ENCODE measurements around the gene FAHD1. TPM values are rescaled to one million over a fixed set of nuclear protein-coding genes. Genes with fewer than 3 reads are reported as not detected.
A peak's percentile ranks its signal among the peaks of the same experiment; 100 is the strongest.

The FAHD1 gene
- total RNA-seq, 4 donors from 2014 or later: 28.2 to 57.1 (median 49.1) TPM

- Histone ChIP-seq H3K27me3 (peaks cover 14 to 30% (median 30%) of the 10 kb centered on the region in 3 donors), H3K9me3 (no peaks in the 10 kb centered on the region), H3K36me3 (no peaks in the 10 kb centered on the region), H3K27ac (no peak overlapping the region), H3K4me3 (no peak overlapping the region), H3K4me1 (peaks cover 0 to 4% of the 10 kb centered on the region in 2 donors)
- DNase-seq (no peak), ATAC-seq (no peak)
- intact Hi-C loops (cut with DNase I; ENCODE audit: low total_unique reads) (loop anchor here (1.0 kb wide), 1 partner anchor 65 kb away; no protein-coding TSS in a partner anchor), in situ Hi-C loops (cut with MboI; ENCODE audit: low sequenced_read_pairs in 4 of 4) (loop anchor here in 1 of 4 donors (5.0 kb wide), 1 partner anchor 63 kb away; no protein-coding TSS in a partner anchor)
- TF ChIP-seq CTCF (IDR thresholded peaks at IDR 0.05 in 4 of 5, conservative IDR thresholded peaks at IDR 0.05 in 1 of 5) (peak in 3 of 5 experiments; percentile 48 to 69 (median 57)), POLR2A (IDR thresholded peaks at IDR 0.05) (no peak)
Observed at GRCh38 chr16:1863681-1864460, 36.9 kb downstream of the FAHD1 start.

- in situ Hi-C loops (cut with MboI; ENCODE audit: low sequenced_read_pairs in 4 of 4) (loop anchor here in 1 of 4 donors (5.0 kb wide), 1 partner anchor 61 kb away; no protein-coding TSS in a partner anchor), intact Hi-C loops (cut with DNase I; ENCODE audit: low total_unique reads) (no loop called here)
- Histone ChIP-seq H3K4me1 (peaks cover 0 to 4% of the 10 kb centered on the region in 2 donors), H3K4me3 (no peak overlapping the region), H3K9me3 (no peaks in the 10 kb centered on the region), H3K27me3 (peaks cover 5 to 15% (median 8%) of the 10 kb centered on the region in 3 donors), H3K27ac (no peak overlapping the region), H3K36me3 (no peaks in the 10 kb centered on the region)
- TF ChIP-seq POLR2A (IDR thresholded peaks at IDR 0.05) (no peak), CTCF (IDR thresholded peaks at IDR 0.05 in 4 of 5, conservative IDR thresholded peaks at IDR 0.05 in 1 of 5) (no peak)
- DNase-seq (no peak), ATAC-seq (no peak)
Observed at GRCh38 chr16:1865902-1866690, 39.1 kb downstream of the FAHD1 start.

- peaks cover 24 to 31% (median 30%) of the 10 kb centered on the region in 3 donors for H3K27me3 ChIP-seq
- no peak overlapping the region for H3K27ac ChIP-seq
- intact Hi-C loops (cut with DNase I; ENCODE audit: low total_unique reads): no loop called here
- DNase-seq (no peak), ATAC-seq (no peak)
- H3K4me3 ChIP-seq: no peak overlapping the region
- in situ Hi-C loops (cut with MboI; ENCODE audit: low sequenced_read_pairs in 4 of 4): no loop called here
- no peaks in the 10 kb centered on the region for H3K9me3 ChIP-seq
- H3K36me3 ChIP-seq: no peaks in the 10 kb centered on the region
- TF ChIP-seq POLR2A (IDR thresholded peaks at IDR 0.05) (no peak), CTCF (IDR thresholded peaks at IDR 0.05 in 4 of 5, conservative IDR thresholded peaks at IDR 0.05 in 1 of 5) (no peak)
- H3K4me1 ChIP-seq: no peaks in the 10 kb centered on the region
Observed at GRCh38 chr16:1870365-1871082, 43.5 kb downstream of the FAHD1 start.

- H3K4me1 ChIP-seq: no peaks in the 10 kb centered on the region
- H3K27me3 ChIP-seq: peaks cover 25 to 45% (median 27%) of the 10 kb centered on the region in 3 donors
- no peak within 1 kb of the TSS for H3K27ac ChIP-seq
- no peaks in the 10 kb centered on the region for H3K9me3 ChIP-seq
- no peak for ATAC-seq
- in situ Hi-C loops (cut with MboI; ENCODE audit: low sequenced_read_pairs in 4 of 4): no loop called here
- H3K36me3 ChIP-seq: no peaks in the 10 kb centered on the region
- TF ChIP-seq CTCF (IDR thresholded peaks at IDR 0.05 in 4 of 5, conservative IDR thresholded peaks at IDR 0.05 in 1 of 5) (no peak), POLR2A (IDR thresholded peaks at IDR 0.05) (no peak)
- intact Hi-C loops (cut with DNase I; ENCODE audit: low total_unique reads): no loop called here
- no peak for DNase-seq
- H3K4me3 ChIP-seq: peak within 1 kb of the TSS in 1 of 4 donors; percentile 18
Observed at GRCh38 chr16:1871974-1872635, 45.1 kb downstream of the FAHD1 start, which contains the start of gene MEIOB. TSS of gene MEIOB (minus strand) at chr16:1872164. CDS start at chr16:1868175, 3,989 bp downstream.
